H1 (cell line): ENCODE data around the gene EEF1AKMT3.
A peak's percentile ranks its signal among the peaks of the same experiment; 100 is the strongest.

Source experiments
- CEBPB ChIP-seq: IDR thresholded peaks from 2 replicates; pipeline ENCODE4 v1.6.1; 2012; ENCODE audit warnings: low read depth, low read length
- CTCF ChIP-seq, 3 experiments: IDR thresholded peaks; 1 replicate in 2 of 3; 2 replicates in 1 of 3; pipeline versions ENCODE4 v1.5.1 to v1.6.1; 2011; ENCODE audit warnings: low read length in 3 of 3, mild to moderate bottlenecking in 3 of 3, inconsistent platforms in 2 of 3, low read depth in 1 of 3, moderate library complexity in 1 of 3; ENCODE audit not compliant: insufficient read depth in 1 of 3; ENCODE audit errors: control extremely low read depth in 1 of 3
- HDAC6 ChIP-seq: IDR thresholded peaks from one replicate; pipeline ENCODE4 v1.7.1; 2012; ENCODE audit warnings: low read depth, mild to moderate bottlenecking, inconsistent platforms, low read length, moderate library complexity
- MAX ChIP-seq: IDR thresholded peaks from 2 replicates; pipeline ENCODE4 v1.6.1; 2012; ENCODE audit warnings: inconsistent platforms
- POLR2A ChIP-seq, 2 experiments: IDR thresholded peaks; 1 replicate in 1 of 2; 2 replicates in 1 of 2; pipeline ENCODE4 v1.6.1; 2011; ENCODE audit warnings: low read depth in 2 of 2, low read length in 2 of 2, mild to moderate bottlenecking in 2 of 2; ENCODE audit errors: control extremely low read depth in 1 of 2
- POLR2AphosphoS5 ChIP-seq: IDR thresholded peaks from 2 replicates; pipeline ENCODE4 v1.6.1; 2011; ENCODE audit warnings: low read depth, low read length
- POU5F1 ChIP-seq: IDR thresholded peaks from 2 replicates; pipeline ENCODE4 v1.6.1; 2011; ENCODE audit warnings: low read depth, mild to moderate bottlenecking, low read length, moderate library complexity
- SRF ChIP-seq: IDR thresholded peaks from 2 replicates; pipeline ENCODE4 v1.6.1; 2011; ENCODE audit warnings: mild to moderate bottlenecking, low read depth, low read length, moderate library complexity
- SUZ12 ChIP-seq: fragments of 200-600 bp; sonication (generic); IDR thresholded peaks from 2 replicates; pipeline ENCODE4 v1.6.1; 2012; ENCODE audit warnings: mild to moderate bottlenecking, inconsistent platforms, low read length, moderate library complexity, mixed read lengths
- TBP ChIP-seq: IDR thresholded peaks from 2 replicates; pipeline ENCODE4 v1.6.1; 2011; ENCODE audit warnings: low read depth, low read length, improper control_type of control experiment

- TF ChIP-seq POLR2AphosphoS5 (no peak), MAX (no peak), CTCF (IDR thresholded peaks at IDR 0.05; ENCODE audit: control extremely low read depth in 1 of 3, insufficient read depth in 1 of 3, low read depth in 1 of 3, low read length in 3 of 3) (no peak), TBP (no peak), POU5F1 (no peak), SUZ12 (peak; percentile 75), SRF (no peak), POLR2A (IDR thresholded peaks at IDR 0.05; ENCODE audit: control extremely low read depth in 1 of 2, low read depth in 2 of 2, low read length in 2 of 2) (no peak), CEBPB (no peak), HDAC6 (no peak)
Observed at GRCh38 chr12:57736741-57737466, 35.5 kb upstream of the EEF1AKMT3 start.
